GM18861 (cell line): ENCODE data around the gene HSF2.
A peak's percentile ranks its signal among the peaks of the same experiment; 100 is the strongest.

Source experiments
- ATAC-seq: cut with Tn5 transposase; IDR thresholded peaks from one replicate; pipeline ENCODE4 v1.9.1; 2021; ENCODE audit not compliant: unreplicated experiment

Gene HSF2

GRCh38 chr6:122399348-122400120 lies at the start of gene HSF2:
Gene HSF2, plus strand, starts transcription at chr6:122399652. Its CDS starts 86 bp downstream, at chr6:122399738.
- ATAC-seq, result peak; percentile 98

- no peak for ATAC-seq
These were observed 46.3 kb upstream of the HSF2 start for GRCh38 chr6:122352981-122353664.

GRCh38 chr6:122360809-122361208 lies 38.6 kb upstream of the HSF2 start:
- no peak for ATAC-seq

GRCh38 chr6:122361314-122361979 lies 38.0 kb upstream of the HSF2 start:
- no peak for ATAC-seq

GRCh38 chr6:122363769-122364483 lies 35.5 kb upstream of the HSF2 start:
- ATAC-seq, result no peak

- ATAC-seq, result no peak
These were observed 33.6 kb upstream of the HSF2 start for GRCh38 chr6:122365775-122366403.

- ATAC-seq, result no peak
These were observed 32.3 kb upstream of the HSF2 start for GRCh38 chr6:122367171-122367570.

- ATAC-seq, result no peak
These were observed 29.9 kb upstream of the HSF2 start for GRCh38 chr6:122369536-122369935.

GRCh38 chr6:122372647-122373046 lies 26.8 kb upstream of the HSF2 start:
- ATAC-seq, result no peak

GRCh38 chr6:122374307-122374706 lies 25.1 kb upstream of the HSF2 start:
- no peak for ATAC-seq

GRCh38 chr6:122376246-122376645 lies 23.2 kb upstream of the HSF2 start:
- ATAC-seq, result no peak

- ATAC-seq, result peak; percentile 100
These were observed 17.8 kb upstream of the HSF2 start for GRCh38 chr6:122381494-122382265.

GRCh38 chr6:122385857-122386612 lies 13.4 kb upstream of the HSF2 start:
- ATAC-seq, result no peak

GRCh38 chr6:122388945-122389344 lies 10.5 kb upstream of the HSF2 start:
- ATAC-seq, result no peak

- ATAC-seq, result no peak
These were observed 9.6 kb upstream of the HSF2 start for GRCh38 chr6:122389704-122390372.

GRCh38 chr6:122392564-122393350 lies 6.7 kb upstream of the HSF2 start:
- ATAC-seq, result no peak

- no peak for ATAC-seq
These were observed 6.0 kb upstream of the HSF2 start for GRCh38 chr6:122393351-122393896.

- no peak for ATAC-seq
These were observed 5.4 kb upstream of the HSF2 start for GRCh38 chr6:122394016-122394415.
